GM12878 (cell line): ENCODE measurements around the gene SORBS2. TPM values are rescaled to one million over a fixed set of nuclear protein-coding genes. Genes with fewer than 3 reads are reported as not detected.

Source experiments
- ATAC-seq: fragments of 200-7000 bp; cut with Tn5 transposase; 3 replicates; pipeline ENCODE4 v1.9.1; 2020; ENCODE audit warnings: mild to moderate bottlenecking, moderate library complexity
- BruUV-seq: library from RNA; stranded (reverse); fragments of 400-500 nt; replicated peaks from 2 replicates; lab custom pipeline; 2021; lab: Mats Ljungman, UMichigan
- CTCF ChIA-PET: fragments of 300-600 bp; sonication (Branson Sonifier 250); formaldehyde crosslinking; extraction: SDS; loops from one replicate; lab custom pipeline; 2021; ENCODE audit warnings: inconsistent platforms; lab: Yijun Ruan, JAX
- POLR2A ChIA-PET: fragments of 350-600 bp; formaldehyde crosslinking; extraction: SDS; loops from one replicate; lab custom pipeline; 2021; ENCODE audit warnings: inconsistent platforms; lab: Charles Lee
- RAD21 ChIA-PET: fragments of 300-600 bp; sonication (Branson Sonifier 250); formaldehyde crosslinking; loops from one replicate; lab custom pipeline; 2023; ENCODE audit warnings: antibody characterized with exemption; ENCODE audit not compliant: unreplicated experiment; lab: Charles Lee
- SMC1A ChIA-PET: fragments of 300-600 bp; sonication (Branson Sonifier 250); formaldehyde crosslinking; loops from one replicate; lab custom pipeline; 2023; ENCODE audit not compliant: unreplicated experiment, uncharacterized antibody; lab: Charles Lee
- DNase-seq: peaks from one replicate; pipeline ENCODE4 v3.0.0-alpha.2; 2011; ENCODE audit warnings: low read depth, low spot score
- FAIRE-seq: peaks from 3 replicates; lab custom pipeline; 2011; peaks lifted over from hg19 to GRCh38; lab: Jason Lieb, UNC
- H2AFZ ChIP-seq: 2 replicates; pipeline ENCODE4 v1.6.0; 2011; ENCODE audit warnings: low read depth, low read length, control low read depth; ENCODE audit not compliant: control insufficient read depth
- H3K27ac ChIP-seq: 2 replicates; pipeline ENCODE4 v1.5.1; 2011; ENCODE audit warnings: control low read depth; ENCODE audit not compliant: control insufficient read depth, insufficient read depth
- H3K27me3 ChIP-seq, 2 experiments: replicated peaks in 1 of 2; 2 replicates each; pipeline versions ENCODE4 v1.6.0 to v1.6.1; 2011; ENCODE audit warnings: low read length in 1 of 2; ENCODE audit not compliant: control insufficient read depth in 2 of 2, insufficient read depth in 2 of 2
- H3K36me3 ChIP-seq, 2 experiments: 2 replicates each; pipeline ENCODE4 v1.5.1; 2011; ENCODE audit warnings: low read length in 1 of 2; ENCODE audit not compliant: control insufficient read depth in 2 of 2, insufficient read depth in 2 of 2
- H3K4me1 ChIP-seq: 2 replicates; pipeline ENCODE4 v1.6.1; 2011; ENCODE audit warnings: mild to moderate bottlenecking, low read length, moderate library complexity, mixed read lengths; ENCODE audit not compliant: control insufficient read depth, insufficient read depth
- H3K4me2 ChIP-seq: 2 replicates; pipeline ENCODE4 v1.6.0; 2011; ENCODE audit warnings: control low read depth; ENCODE audit not compliant: control insufficient read depth, insufficient read depth
- H3K4me3 ChIP-seq: fragments of 200-600 bp; sonication (generic); 2 replicates; pipeline ENCODE4 v1.5.1; 2016
- H3K79me2 ChIP-seq: 2 replicates; pipeline ENCODE4 v1.6.0; 2011; ENCODE audit warnings: low read length; ENCODE audit not compliant: control insufficient read depth, insufficient read depth
- H3K9ac ChIP-seq: 2 replicates; pipeline ENCODE4 v1.8.0; 2011; ENCODE audit warnings: low read length, control low read depth, mixed read lengths; ENCODE audit not compliant: control insufficient read depth, insufficient read depth
- H3K9me3 ChIP-seq: replicated peaks from 3 replicates; pipeline ENCODE4 v1.5.1; 2011; ENCODE audit warnings: mild to moderate bottlenecking, low read length; ENCODE audit not compliant: control insufficient read depth, insufficient read depth
- H4K20me1 ChIP-seq: 2 replicates; pipeline ENCODE4 v1.6.0; 2011; ENCODE audit not compliant: control insufficient read depth, insufficient read depth
- MXI1 ChIP-seq: fragments of 150-350 bp; IDR thresholded peaks from 2 replicates; pipeline ENCODE4 v1.6.1; 2011; ENCODE audit warnings: low read depth, mild to moderate bottlenecking, inconsistent platforms, low read length, improper control_type of control experiment
- NR2F1 ChIP-seq: fragments of 450-650 bp; conservative IDR thresholded peaks from 2 replicates; pipeline ENCODE4 v1.6.1; 2017; ENCODE audit warnings: mild to moderate bottlenecking
- SMC3 ChIP-seq: IDR thresholded peaks from 2 replicates; pipeline ENCODE4 v1.6.1; 2011; ENCODE audit warnings: low read length, improper control_type of control experiment, borderline replicate concordance
- SREBF1 ChIP-seq: IDR thresholded peaks from 2 replicates; pipeline ENCODE4 v1.6.1; 2012; ENCODE audit warnings: mild to moderate bottlenecking, low read length
- WGBS: methylation state at CpG from one replicate; pipeline ENCODE4 v1.1.6; 2016; ENCODE audit warnings: low lambda C conversion rate; ENCODE audit not compliant: insufficient replicate concordance, insufficient coverage; ENCODE audit errors: missing lambda C conversion rate; 5-methylcytosine and 5-hydroxymethylcytosine counted together
- in situ Hi-C: fragments of 300-500 bp; cut with MboI; formaldehyde crosslinking; loops from 9 replicates; pipeline ENCODE4 v1.14.3; 2018; ENCODE audit warnings: mixed read lengths
- intact Hi-C: fragments of 100-400 bp; cut with micrococcal nuclease; formaldehyde crosslinking; loops from one replicate; pipeline ENCODE4 v1.14.2; 2022; ENCODE audit not compliant: unreplicated experiment
- polyA plus RNA-seq, 11 experiments: library from polyadenylated mRNA; depleted of rRNA in 4 of 11; unstranded in 6 of 11; stranded (reverse) in 5 of 11; fragments of >200 nt; fragmentation: Nextera tagmentation in 4 of 11; fragmentation: Illumina TruSeq in 1 of 11; extraction: Ambion mirVana in 4 of 11; extraction: Trizol in 1 of 11; gene quantifications; 1 replicate in 1 of 11; 2 replicates in 10 of 11; pipeline versions ENCODE4 v1.2.1 to v1.2.3, GENCODE V29; 2011 to 2016; ENCODE audit warnings: inconsistent platforms in 2 of 11, missing spikeins in 2 of 11, low read depth in 1 of 11
- total RNA-seq, 4 experiments: library from RNA; depleted of rRNA in 3 of 4; stranded (reverse); fragments of >200 nt in 3 of 4; fragmentation: Illumina TruSeq in 1 of 4; extraction: Trizol in 1 of 4; gene quantifications; 2 replicates each; pipeline versions ENCODE4 v1.2.1 to v1.2.3, GENCODE V29; 2013 to 2021
- TF ChIP-seq, protein P1 (sequence below): fragments of 450-650 bp; IDR thresholded peaks from 2 replicates; pipeline ENCODE4 v1.6.1; 2017; ENCODE audit warnings: antibody characterized with exemption, mild to moderate bottlenecking, moderate library complexity

SORBS2 gene
- total and polyA plus RNA-seq, 10 of the 15 experiments (the other 5 are each of a cell fraction or from before 2014, with no cell fraction given) = 0.06 to 3.0 (median 0.79) TPM

DNA sequence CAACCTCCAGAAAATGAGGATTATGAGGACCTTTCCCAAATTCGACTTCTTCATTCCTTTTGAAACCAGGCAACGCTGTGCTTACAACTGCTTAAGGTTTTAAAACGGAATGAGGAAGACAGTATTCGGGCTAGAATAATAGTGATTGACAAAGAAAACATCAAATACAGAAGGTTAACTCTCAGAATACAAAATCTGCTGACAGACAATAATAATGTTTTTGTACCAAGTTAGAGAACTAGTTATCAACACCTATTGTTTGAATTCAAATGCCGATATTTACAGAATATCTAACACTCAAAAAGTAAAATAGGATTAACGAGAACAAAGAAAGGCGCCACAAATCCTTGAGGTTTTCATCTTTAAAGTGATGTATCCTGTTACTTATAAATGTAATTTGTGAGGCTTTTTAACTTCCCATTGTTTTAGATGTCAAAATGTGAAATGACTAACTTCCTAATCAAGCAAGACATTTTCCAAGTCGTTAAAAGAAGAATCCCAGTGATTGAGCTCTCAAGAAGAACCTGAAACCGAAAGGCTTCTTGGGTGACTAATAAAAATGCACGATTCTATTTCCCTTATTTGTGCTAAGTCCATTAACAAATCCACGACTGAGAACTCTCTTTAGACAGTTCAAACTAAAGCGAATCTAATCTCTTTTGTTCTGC, 118.3 kb downstream of the SORBS2 start:
- 63% methylated on average over 12 of the region's 12 CpGs for WGBS
- H3K36me3 ChIP-seq = no peaks in the 10 kb centered on the region
- H3K9me3 ChIP-seq = no peaks in the 10 kb centered on the region
- no peak overlapping the region for H3K27ac ChIP-seq
- in situ Hi-C loops = no loop called here
- H3K4me3 ChIP-seq = no peak overlapping the region
- H3K9ac ChIP-seq = no peak overlapping the region
- RAD21 ChIA-PET = no interaction called here
- CTCF ChIA-PET = interaction anchor here (0.7 kb wide), 1 partner anchor 16 kb away, joined by 3 read pairs; no protein-coding TSS in a partner anchor
- intact Hi-C loops = no loop called here
- FAIRE-seq (no peak), ATAC-seq (no peak), DNase-seq (no peak)
- H3K79me2 ChIP-seq = no peaks in the 10 kb centered on the region
- BruUV-seq = no TSS peak
- SMC1A ChIA-PET = no interaction called here
- H4K20me1 ChIP-seq = no peaks in the 10 kb centered on the region
- H3K4me2 ChIP-seq = no peak overlapping the region
- TF ChIP-seq NR2F1 (no peak), SMC3 (no peak), MXI1 (no peak), SREBF1 (no peak)
- TF ChIP-seq, protein P1, sequence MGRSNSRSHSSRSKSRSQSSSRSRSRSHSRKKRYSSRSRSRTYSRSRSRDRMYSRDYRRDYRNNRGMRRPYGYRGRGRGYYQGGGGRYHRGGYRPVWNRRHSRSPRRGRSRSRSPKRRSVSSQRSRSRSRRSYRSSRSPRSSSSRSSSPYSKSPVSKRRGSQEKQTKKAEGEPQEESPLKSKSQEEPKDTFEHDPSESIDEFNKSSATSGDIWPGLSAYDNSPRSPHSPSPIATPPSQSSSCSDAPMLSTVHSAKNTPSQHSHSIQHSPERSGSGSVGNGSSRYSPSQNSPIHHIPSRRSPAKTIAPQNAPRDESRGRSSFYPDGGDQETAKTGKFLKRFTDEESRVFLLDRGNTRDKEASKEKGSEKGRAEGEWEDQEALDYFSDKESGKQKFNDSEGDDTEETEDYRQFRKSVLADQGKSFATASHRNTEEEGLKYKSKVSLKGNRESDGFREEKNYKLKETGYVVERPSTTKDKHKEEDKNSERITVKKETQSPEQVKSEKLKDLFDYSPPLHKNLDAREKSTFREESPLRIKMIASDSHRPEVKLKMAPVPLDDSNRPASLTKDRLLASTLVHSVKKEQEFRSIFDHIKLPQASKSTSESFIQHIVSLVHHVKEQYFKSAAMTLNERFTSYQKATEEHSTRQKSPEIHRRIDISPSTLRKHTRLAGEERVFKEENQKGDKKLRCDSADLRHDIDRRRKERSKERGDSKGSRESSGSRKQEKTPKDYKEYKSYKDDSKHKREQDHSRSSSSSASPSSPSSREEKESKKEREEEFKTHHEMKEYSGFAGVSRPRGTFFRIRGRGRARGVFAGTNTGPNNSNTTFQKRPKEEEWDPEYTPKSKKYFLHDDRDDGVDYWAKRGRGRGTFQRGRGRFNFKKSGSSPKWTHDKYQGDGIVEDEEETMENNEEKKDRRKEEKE = no peak
- POLR2A ChIA-PET = no interaction called here
- H3K4me1 ChIP-seq = no peaks in the 10 kb centered on the region
- H2AFZ ChIP-seq = no peak overlapping the region
- no peaks in the 10 kb centered on the region for H3K27me3 ChIP-seq
